ENCODE measurements around the gene SLC2A9.
"Not testable (repeated sequence)": the region's sequence is repeated elsewhere in the genome, so short reads cannot be mapped to it uniquely, and the experiment has no call there.

Gene SLC2A9

GRCh38 chr4:9933956-9934355, 87.3 kb downstream of the SLC2A9 start:
- H3K4me3 ChIP-seq (ENCODE audit: low read depth, low read length) = no peak overlapping the region

DNA sequence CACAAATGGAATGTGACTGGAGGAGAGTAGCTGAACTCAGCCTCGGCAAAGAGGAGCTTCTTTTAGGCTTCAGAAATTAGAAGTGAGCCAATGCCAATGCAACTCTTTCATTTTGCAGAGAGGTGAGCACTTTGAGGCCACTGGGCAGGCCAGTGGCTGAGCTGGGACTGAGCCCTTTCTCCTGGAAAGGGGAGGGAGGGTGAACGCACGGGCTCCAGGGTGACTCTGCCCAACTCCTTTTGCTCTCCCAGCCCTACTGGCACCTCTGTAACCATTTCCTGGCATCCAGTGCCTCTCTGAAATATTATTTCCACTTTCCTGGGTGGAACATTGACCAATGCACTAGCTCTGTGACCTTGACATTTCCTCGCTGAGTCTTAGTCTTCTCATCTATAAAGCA, 88.1 kb downstream of the SLC2A9 start:
- H3K4me3 ChIP-seq (ENCODE audit: low read depth, low read length) = no peak overlapping the region

- no peak overlapping the region for H3K4me3 ChIP-seq (ENCODE audit: low read depth, low read length)
Measured at GRCh38 chr4:9932771-9933170, 88.5 kb downstream of the SLC2A9 start.

DNA sequence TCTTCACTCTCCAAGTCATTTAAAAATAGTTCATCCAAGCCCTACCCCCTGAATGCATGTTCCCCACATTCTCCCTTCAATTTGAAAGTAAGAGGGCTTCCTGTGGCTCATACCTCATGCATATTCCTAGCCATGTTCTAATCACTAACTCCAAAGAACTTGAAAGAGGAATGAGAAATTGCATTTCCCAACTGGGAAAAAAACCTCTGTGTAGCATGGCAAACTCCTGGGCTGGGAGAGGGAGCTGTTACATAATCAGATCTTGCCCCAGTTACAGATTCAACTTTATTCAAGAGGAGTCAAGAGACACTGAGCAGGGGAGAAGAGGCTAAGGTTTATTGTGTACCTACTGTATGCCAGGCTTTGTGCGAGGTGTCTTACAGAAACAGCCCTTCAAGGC, 90.2 kb downstream of the SLC2A9 start:
- H3K4me3 ChIP-seq (ENCODE audit: low read depth, low read length) = no peak overlapping the region

DNA sequence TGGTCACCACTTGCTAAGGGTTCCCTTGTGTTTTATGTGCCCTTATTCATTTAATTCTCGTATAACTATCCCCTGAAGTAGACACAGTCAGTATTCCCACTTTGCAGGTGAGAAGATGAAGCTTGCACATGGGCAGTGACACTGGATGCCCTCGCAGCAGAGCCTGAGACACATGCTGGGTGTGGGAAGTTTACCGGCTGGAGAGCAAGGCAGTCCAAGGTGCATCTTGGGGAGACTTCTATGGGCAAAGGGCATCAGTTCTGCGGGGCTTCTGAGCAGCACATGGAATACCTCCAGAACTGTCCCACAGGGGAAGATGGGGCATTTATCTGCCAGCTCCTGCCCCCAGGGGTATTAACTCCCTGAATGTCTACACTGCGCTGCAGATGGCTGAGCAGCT, 92.2 kb downstream of the SLC2A9 start:
- H3K4me3 ChIP-seq (ENCODE audit: low read depth, low read length) = no peak overlapping the region

GRCh38 chr4:9927341-9928007, 93.8 kb downstream of the SLC2A9 start:
- H3K4me3 ChIP-seq (ENCODE audit: low read depth, low read length) = no peak overlapping the region

DNA sequence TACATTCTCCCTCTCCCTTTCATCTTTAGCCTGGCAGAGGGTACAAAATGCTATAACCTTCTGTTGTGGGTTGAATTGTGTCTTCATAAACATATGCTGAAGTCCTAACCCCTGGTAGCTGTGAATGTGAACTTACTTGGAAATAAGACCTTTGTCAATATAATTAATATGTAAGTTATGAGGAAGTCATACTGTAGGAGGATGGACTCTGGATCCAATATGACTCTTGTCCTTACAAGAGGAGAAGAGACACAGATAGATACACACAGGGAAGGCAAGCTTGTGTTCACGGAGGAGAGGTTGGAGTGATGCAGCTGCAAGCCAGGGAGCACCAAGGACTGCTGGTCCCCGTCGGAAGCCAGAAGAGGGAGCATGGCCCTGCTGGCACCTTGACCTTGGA, 94.7 kb downstream of the SLC2A9 start:
- no peak overlapping the region for H3K4me3 ChIP-seq (ENCODE audit: low read depth, low read length)

GRCh38 chr4:9925750-9926439, 95.4 kb downstream of the SLC2A9 start:
- no peak overlapping the region for H3K4me3 ChIP-seq (ENCODE audit: low read depth, low read length)

GRCh38 chr4:9924750-9925149, 96.5 kb downstream of the SLC2A9 start:
- H3K4me3 ChIP-seq (ENCODE audit: low read depth, low read length) = no peak overlapping the region

DNA sequence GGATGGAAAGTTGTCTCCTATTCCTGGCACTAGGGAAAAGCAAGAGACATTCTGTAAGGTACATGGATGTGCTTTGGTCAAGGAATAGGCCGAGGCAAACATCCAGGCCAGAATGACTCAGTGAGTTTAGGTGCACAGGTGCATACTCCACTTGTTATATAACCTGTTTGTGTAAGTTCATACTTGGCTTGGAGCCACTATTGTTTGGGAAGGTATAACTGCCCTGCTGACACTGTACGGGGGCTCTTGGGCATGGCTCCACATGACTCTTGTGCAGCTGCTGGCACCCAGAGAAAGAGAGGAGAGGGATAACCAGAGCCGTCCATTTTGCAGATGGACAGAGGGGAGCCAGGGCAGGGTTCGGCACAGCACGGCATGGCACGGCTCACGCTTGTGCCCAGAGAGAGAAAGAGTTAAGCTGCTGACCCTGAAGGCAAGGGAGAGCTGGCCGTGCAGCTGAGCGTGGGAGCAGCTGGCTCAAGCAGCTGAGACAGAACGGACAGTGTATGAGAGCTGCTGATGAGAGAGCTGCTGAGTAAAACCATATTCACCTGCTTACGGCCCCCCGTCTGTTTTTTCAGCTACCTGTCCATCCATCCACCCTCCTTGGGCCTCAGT, 98.0 kb downstream of the SLC2A9 start:
- no peak overlapping the region for H3K4me3 ChIP-seq (ENCODE audit: low read depth, low read length)

- no peak overlapping the region for H3K4me3 ChIP-seq (ENCODE audit: low read depth, low read length)
Measured at GRCh38 chr4:9921326-9921725, 100.0 kb downstream of the SLC2A9 start.

DNA sequence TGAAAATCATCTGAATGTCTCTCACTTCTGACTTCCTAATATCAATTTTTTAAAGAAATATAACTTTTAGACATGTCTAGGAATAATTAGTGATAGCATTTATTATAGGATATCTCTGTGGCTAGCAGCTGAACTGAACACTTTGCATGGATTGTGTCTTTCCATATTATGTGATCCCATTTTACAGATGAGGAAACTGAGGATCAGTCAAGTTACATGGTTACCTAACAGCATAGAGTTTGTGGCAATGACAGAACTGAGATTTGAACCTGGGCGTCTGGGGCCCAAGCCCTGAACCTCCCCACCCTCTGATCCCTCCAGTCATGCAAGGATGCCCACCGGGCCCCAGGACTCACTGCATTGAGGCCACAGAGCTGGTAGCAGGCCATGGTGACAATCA, 101.3 kb downstream of the SLC2A9 start:
- no peak overlapping the region for H3K4me3 ChIP-seq (ENCODE audit: low read depth, low read length)

GRCh38 chr4:9919047-9919446, 102.2 kb downstream of the SLC2A9 start:
- H3K4me3 ChIP-seq (ENCODE audit: low read depth, low read length) = no peak overlapping the region

DNA sequence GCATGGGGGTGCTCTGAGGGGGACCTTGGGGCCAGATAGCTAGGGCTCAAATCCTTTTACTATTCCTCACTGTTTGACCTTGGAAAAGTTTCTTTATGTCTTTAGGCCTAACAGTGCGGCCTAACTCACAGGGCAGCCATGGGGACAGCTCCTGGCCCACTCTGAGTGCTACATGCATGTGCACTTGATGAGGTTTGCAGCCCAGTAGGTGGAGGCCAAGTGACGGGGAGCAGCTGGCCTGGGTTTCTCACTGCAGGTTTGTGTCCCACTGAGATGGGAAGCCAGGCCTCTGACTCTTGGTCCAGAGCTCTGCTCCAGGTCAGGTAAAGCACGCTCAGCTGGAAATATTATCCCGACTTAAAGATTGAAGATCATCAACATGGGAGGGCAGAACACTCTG, 102.8 kb downstream of the SLC2A9 start:
- no peak overlapping the region for H3K4me3 ChIP-seq (ENCODE audit: low read depth, low read length)

DNA sequence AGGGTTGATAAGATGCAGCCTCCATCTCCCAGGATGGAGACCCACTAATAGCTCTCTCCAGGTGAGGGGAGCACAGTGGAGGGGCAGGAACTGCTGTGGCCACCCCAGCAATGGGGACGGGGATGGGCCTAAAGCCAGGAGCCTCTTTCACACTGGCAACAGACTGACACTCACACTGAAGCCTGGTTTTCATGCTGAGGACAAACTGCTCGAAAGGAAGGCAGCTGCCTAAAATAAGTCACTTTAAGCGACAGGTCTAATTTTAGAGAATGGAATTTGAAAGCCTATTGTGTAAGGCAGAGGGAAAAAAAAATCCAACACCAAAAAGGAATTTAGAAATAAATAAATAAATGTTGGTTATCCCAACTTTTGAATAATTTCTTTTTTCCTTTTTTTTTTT, 104.4 kb downstream of the SLC2A9 start:
- H3K4me3 ChIP-seq (ENCODE audit: low read depth, low read length) = no peak overlapping the region

GRCh38 chr4:9916346-9916745, 105.0 kb downstream of the SLC2A9 start:
- H3K4me3 ChIP-seq (ENCODE audit: low read depth, low read length) = no peak overlapping the region

DNA sequence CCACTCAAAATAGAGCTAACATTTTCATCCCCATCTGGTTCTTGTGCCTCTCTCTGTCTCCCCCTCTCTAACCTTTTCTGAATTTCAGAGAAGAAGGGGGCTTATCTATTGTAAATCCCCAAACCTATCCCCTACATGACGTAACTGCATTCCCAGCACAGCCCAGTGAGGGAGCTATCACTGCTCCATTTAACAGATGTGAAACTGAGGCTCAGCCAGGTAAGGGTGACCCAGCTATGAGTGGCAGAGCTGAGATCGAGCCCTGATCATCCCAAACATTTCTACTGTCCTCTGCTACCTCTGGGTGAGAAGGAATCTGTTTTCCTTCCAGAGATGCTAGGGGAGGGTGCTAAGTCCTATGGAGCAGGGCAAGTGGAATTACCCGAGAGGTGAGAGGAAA, 107.5 kb downstream of the SLC2A9 start:
- H3K4me3 ChIP-seq (ENCODE audit: low read depth, low read length) = no peak overlapping the region

DNA sequence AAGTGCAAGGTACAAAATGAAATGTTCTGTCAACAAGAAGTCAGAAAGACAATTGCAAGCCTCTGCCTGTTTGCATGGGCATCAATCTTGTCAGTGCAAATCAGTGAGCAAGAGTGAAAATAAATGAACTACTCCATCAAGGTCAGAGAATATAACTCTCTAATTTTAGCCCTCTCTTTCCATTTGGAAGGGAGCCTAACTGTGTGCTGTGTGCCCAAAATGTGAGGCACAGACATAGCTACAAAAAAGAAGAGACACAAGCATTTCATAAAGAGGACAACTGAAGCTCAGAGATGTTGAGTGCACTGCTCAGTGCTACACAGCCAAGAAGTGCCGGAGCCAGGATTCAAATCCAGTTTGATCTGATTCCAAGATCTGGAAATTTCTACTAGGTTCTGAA, 114.3 kb downstream of the SLC2A9 start:
- no peak overlapping the region for H3K4me3 ChIP-seq (ENCODE audit: low read depth, low read length)

- no peak overlapping the region for H3K4me3 ChIP-seq (ENCODE audit: low read depth, low read length)
Measured at GRCh38 chr4:9904976-9905587, 116.2 kb downstream of the SLC2A9 start.

GRCh38 chr4:9903317-9903716, 118.0 kb downstream of the SLC2A9 start:
- H3K4me3 ChIP-seq (ENCODE audit: low read depth, low read length) = no peak overlapping the region

GRCh38 chr4:9901257-9901656, 120.0 kb downstream of the SLC2A9 start:
- no peak overlapping the region for H3K4me3 ChIP-seq (ENCODE audit: low read depth, low read length)

DNA sequence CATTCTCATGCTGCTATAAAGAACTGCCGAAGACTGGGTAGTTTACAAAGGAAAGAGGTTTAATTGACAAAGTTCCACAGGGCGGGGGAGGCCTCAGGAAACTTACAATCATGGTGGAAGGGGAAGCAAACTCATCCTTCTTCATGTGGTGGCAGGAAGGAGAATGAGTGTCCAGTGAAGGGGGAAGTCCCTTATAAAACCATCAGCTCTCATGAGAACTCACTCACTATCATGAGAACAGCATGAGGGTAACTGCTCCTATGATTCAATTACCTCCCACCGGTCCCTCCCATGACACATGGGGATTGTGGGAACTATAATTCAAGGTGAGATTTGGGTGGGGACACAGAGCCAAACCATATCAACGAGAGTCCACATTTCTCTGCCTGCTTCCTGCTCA, 120.7 kb downstream of the SLC2A9 start:
- H3K4me3 ChIP-seq (ENCODE audit: low read depth, low read length) = not testable (repeated sequence)

All from iPS-11a (cell line).